ENCODE results near the gene MIGA2.

The MIGA2 gene

GRCh38 chr9:129070696-129071525 lies 34.5 kb downstream of the MIGA2 start:
- H3K4me3 ChIP-seq (ENCODE audit: low read depth, low read length), result no peak overlapping the region

- no peak overlapping the region for H3K4me3 ChIP-seq (ENCODE audit: low read depth, low read length)
Measured at GRCh38 chr9:129071526-129072126, 35.2 kb downstream of the MIGA2 start.

GRCh38 chr9:129072171-129072570 lies 35.7 kb downstream of the MIGA2 start:
- no peak overlapping the region for H3K4me3 ChIP-seq (ENCODE audit: low read depth, low read length)

GRCh38 chr9:129073404-129073803 lies 37.0 kb downstream of the MIGA2 start:
- no peak overlapping the region for H3K4me3 ChIP-seq (ENCODE audit: low read depth, low read length)

GRCh38 chr9:129074106-129074505 lies 37.7 kb downstream of the MIGA2 start:
- no peak overlapping the region for H3K4me3 ChIP-seq (ENCODE audit: low read depth, low read length)

- no peak overlapping the region for H3K4me3 ChIP-seq (ENCODE audit: low read depth, low read length)
Measured at GRCh38 chr9:129075996-129076639, 39.7 kb downstream of the MIGA2 start.

- no peak overlapping the region for H3K4me3 ChIP-seq (ENCODE audit: low read depth, low read length)
Measured at GRCh38 chr9:129076640-129077037, 40.2 kb downstream of the MIGA2 start.

GRCh38 chr9:129077236-129077635 lies 40.8 kb downstream of the MIGA2 start:
- no peak overlapping the region for H3K4me3 ChIP-seq (ENCODE audit: low read depth, low read length)

- H3K4me3 ChIP-seq (ENCODE audit: low read depth, low read length), result no peak overlapping the region
Measured at GRCh38 chr9:129078691-129079503, 42.5 kb downstream of the MIGA2 start.

GRCh38 chr9:129079829-129080228 lies 43.4 kb downstream of the MIGA2 start:
- peak overlapping the region; percentile 59 for H3K4me3 ChIP-seq (ENCODE audit: low read depth, low read length)

- H3K4me3 ChIP-seq (ENCODE audit: low read depth, low read length), result peak overlapping the region; percentile 59
Measured at GRCh38 chr9:129080298-129080600, 43.8 kb downstream of the MIGA2 start.

GRCh38 chr9:129080601-129081387 lies 44.4 kb downstream of the MIGA2 start, which contains the start of gene DOLPP1:
TSS of gene DOLPP1 (plus strand) at chr9:129081111. CDS start at chr9:129081132, 21 bp downstream.
- H3K4me3 ChIP-seq (ENCODE audit: low read depth, low read length), result peak within 1 kb of the TSS; percentile 81

- peak overlapping the region; percentile 81 for H3K4me3 ChIP-seq (ENCODE audit: low read depth, low read length)
Measured at GRCh38 chr9:129081388-129081904, 45.0 kb downstream of the MIGA2 start.

GRCh38 chr9:129084087-129084486 lies 47.7 kb downstream of the MIGA2 start:
- no peak overlapping the region for H3K4me3 ChIP-seq (ENCODE audit: low read depth, low read length)

- no peak overlapping the region for H3K4me3 ChIP-seq (ENCODE audit: low read depth, low read length)
Measured at GRCh38 chr9:129089246-129089645, 52.8 kb downstream of the MIGA2 start.

- H3K4me3 ChIP-seq (ENCODE audit: low read depth, low read length), result no peak overlapping the region
Measured at GRCh38 chr9:129093602-129094386, 57.4 kb downstream of the MIGA2 start.

GRCh38 chr9:129094387-129095169 lies 58.2 kb downstream of the MIGA2 start:
- H3K4me3 ChIP-seq (ENCODE audit: low read depth, low read length), result no peak overlapping the region

- H3K4me3 ChIP-seq (ENCODE audit: low read depth, low read length), result no peak overlapping the region
Measured at GRCh38 chr9:129095170-129095667, 58.8 kb downstream of the MIGA2 start.

Data from iPS-11a (cell line).